ENCODE measurements around the gene THSD4. TPM values are rescaled to one million over a fixed set of nuclear protein-coding genes. Genes with fewer than 3 reads are reported as not detected.

Gene THSD4
- total and polyA plus RNA-seq, 2 of the 8 experiments (the other 6 are each of a cell fraction or from before 2014, with no cell fraction given), result 2.5 to 6.2 TPM

- Histone ChIP-seq H3K4me2 (ENCODE audit: insufficient read depth in 1 of 2, low read depth in 2 of 2, low read length in 2 of 2) (no peak overlapping the region), H3K4me3 (ENCODE audit: extremely low read depth in 1 of 4, insufficient read depth in 2 of 4, low read depth in 3 of 4, low read length in 4 of 4) (no peak overlapping the region), H3K79me1 (ENCODE audit: low read depth, low read length) (no peaks in the 10 kb centered on the region), H2BK15ac (ENCODE audit: low read length) (no peak overlapping the region), H3K23ac (ENCODE audit: insufficient read length) (no peak overlapping the region), H3K18ac (ENCODE audit: extremely low read depth, low read length) (no peak overlapping the region), H2AK5ac (ENCODE audit: low read depth, low read length) (no peak overlapping the region), H3K14ac (ENCODE audit: insufficient read length) (no peak overlapping the region), H3K4ac (replicated peaks; ENCODE audit: insufficient read length, low read depth, low read length) (no peak overlapping the region), H4K20me1 (replicated peaks in 1 of 2; ENCODE audit: control insufficient read depth in 1 of 2, insufficient read depth in 2 of 2, low read length in 2 of 2) (no peaks in the 10 kb centered on the region), H4K5ac (ENCODE audit: insufficient read length, low read depth, low read length) (no peak overlapping the region), H2BK12ac (ENCODE audit: low read depth, low read length) (no peak overlapping the region), H3K23me2 (ENCODE audit: low read depth, low read length) (no peaks in the 10 kb centered on the region; the same call in 1 of the 2 replicates), H3K9ac (replicated peaks in 1 of 4; ENCODE audit: extremely low read depth in 1 of 4, low read depth in 3 of 4, low read length in 3 of 4) (no peak overlapping the region), H2BK120ac (replicated peaks; ENCODE audit: low read depth, low read length) (no peak overlapping the region), H2AFZ (ENCODE audit: low read length) (no peak overlapping the region), H3K36me3 (ENCODE audit: control insufficient read depth in 2 of 4, insufficient read depth in 4 of 4, low read length in 3 of 4) (no peaks in the 10 kb centered on the region), H2BK5ac (ENCODE audit: low read depth, low read length) (no peak overlapping the region), H3K27me3 (replicated peaks in 1 of 4; ENCODE audit: control insufficient read depth in 3 of 4, extremely low read depth in 1 of 4, insufficient read depth in 3 of 4, low read length in 3 of 4) (no peaks in the 10 kb centered on the region; a peak in 2 of 7 replicates), H2BK20ac (ENCODE audit: low read length) (no peak overlapping the region), H3K4me1 (replicated peaks in 1 of 4; ENCODE audit: control insufficient read depth in 3 of 4, insufficient read depth in 4 of 4, low read length in 3 of 4) (peaks cover 0 to 8% (median 3%) of the 10 kb centered on the region in 4 experiments; a peak in 5 of 7 replicates), H3K9me3 (ENCODE audit: insufficient read depth in 2 of 2, low read depth in 1 of 2, low read length in 1 of 2) (no peaks in the 10 kb centered on the region), H4K91ac (replicated peaks; ENCODE audit: insufficient read length, low read length) (no peak overlapping the region), H3K56ac (replicated peaks; ENCODE audit: insufficient read length, low read depth, low read length) (no peak overlapping the region), H3K79me2 (ENCODE audit: control insufficient read depth in 1 of 2, insufficient read depth in 2 of 2, low read length in 2 of 2) (no peaks in the 10 kb centered on the region), H4K8ac (ENCODE audit: extremely low read depth, insufficient read depth, low read length) (no peak overlapping the region), H3K27ac (ENCODE audit: low read depth, low read length) (no peak overlapping the region)
- TF ChIP-seq BCL11A (IDR thresholded peaks at IDR 0.05; ENCODE audit: low read depth in 2 of 2, low read length in 2 of 2) (no peak), CEBPB (IDR thresholded peaks at IDR 0.05; ENCODE audit: low read depth, low read length) (no peak), SAP30 (IDR thresholded peaks at IDR 0.05; ENCODE audit: insufficient read depth, insufficient replicate concordance, low read length) (no peak), TAF7 (optimal IDR thresholded peaks at IDR 0.05; ENCODE audit: borderline replicate concordance, low read depth, low read length) (no peak), EZH2 (IDR thresholded peaks at IDR 0.05; ENCODE audit: low read depth, low read length, severe bottlenecking) (no peak), CHD2 (IDR thresholded peaks at IDR 0.05; ENCODE audit: low read length) (no peak), CHD1 (IDR thresholded peaks at IDR 0.05; ENCODE audit: low read depth, low read length) (no peak)
- 82% methylated on average over 4 of the region's 4 CpGs; no CpG with 5 or more reads in 1 of the 2 experiments for WGBS, 2 experiments (ENCODE audit: extremely low coverage in 1 of 2, insufficient coverage in 1 of 2, insufficient read length in 1 of 2, insufficient replicate concordance in 2 of 2, low coverage in 1 of 2, low lambda C conversion rate in 2 of 2, missing lambda C conversion rate in 1 of 2)
- FAIRE-seq (no peak), DNase-seq (ENCODE audit: low read depth in 1 of 2, low spot score in 2 of 2) (no peak)
- ChIA-PET CTCF (ENCODE audit: partially characterized antibody) (interaction anchor here (0.9 to 2.0 kb wide), 5 partner anchors 12 to 334 kb away, joined by 3 to 6 read pairs (median 6); no protein-coding TSS in a partner anchor), POLR2A (ENCODE audit: partially characterized antibody) (interaction anchor here (1.8 kb wide), 1 partner anchor 23 kb away, joined by 3 read pairs; no protein-coding TSS in a partner anchor)
These were observed 6.1 kb upstream of the THSD4 start for GRCh38 chr15:71109130-71109529.

Data from H1 (cell line).